ENCODE measurements around the gene IPO8. TPM values are rescaled to one million over a fixed set of nuclear protein-coding genes. Genes with fewer than 3 reads are reported as not detected.

The IPO8 gene
- polyA plus RNA-seq (2012; ENCODE audit: insufficient read depth, insufficient read length, low read depth): 20.0 TPM

DNA sequence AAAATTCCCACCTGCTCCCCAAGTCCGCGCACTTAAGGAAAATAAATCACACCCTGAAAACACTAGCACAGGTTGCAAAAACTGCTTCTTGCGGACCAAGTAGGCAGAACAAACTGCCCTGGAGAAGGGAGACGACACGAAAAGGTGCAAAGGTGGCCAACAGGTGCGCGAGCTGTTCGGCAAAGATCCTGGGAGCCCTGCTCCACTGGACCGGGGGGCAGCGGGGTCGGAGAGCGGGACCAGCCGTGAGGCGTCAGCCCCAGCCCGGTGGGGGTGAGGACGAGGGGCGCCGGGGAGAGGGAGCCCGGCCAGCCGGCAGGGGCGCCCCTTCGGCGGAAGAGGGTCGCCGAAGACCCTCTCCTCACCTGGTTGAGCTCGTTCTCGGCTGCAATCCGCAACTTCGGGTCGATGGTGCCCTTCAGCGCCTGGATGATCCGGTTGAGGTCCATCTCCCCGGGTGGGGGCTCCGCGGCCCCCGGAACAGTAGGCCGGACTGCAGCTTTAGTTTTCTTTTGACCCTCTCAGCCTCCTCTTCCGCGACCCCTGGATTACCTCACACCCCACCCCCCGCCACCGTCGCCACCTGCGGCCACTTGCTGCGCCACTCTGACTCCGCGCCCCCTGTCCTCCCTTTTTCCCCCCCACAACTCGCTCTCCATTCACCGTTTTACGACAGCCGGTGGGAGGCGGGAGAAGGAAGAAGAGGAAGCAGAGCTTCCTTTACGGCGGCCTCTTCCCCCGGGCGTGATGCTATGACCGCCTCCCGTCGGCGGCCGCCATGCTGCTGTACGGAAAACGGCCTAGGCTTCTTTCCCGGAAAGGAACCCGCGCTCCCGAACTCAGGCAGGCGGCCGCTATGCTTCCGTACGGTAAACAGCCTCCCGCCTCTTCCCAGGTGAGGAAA is at the start of gene IPO8:
Gene IPO8 (minus strand): TSS at position 671 of the 904 bp plus-strand sequence. CDS start 222 bp downstream, at position 449.
- H3K4me1 ChIP-seq: peaks cover 2% of the 10 kb centered on the region; the same call in 1 of the 2 replicates
- H3K27me3 ChIP-seq: no peaks in the 10 kb centered on the region
- TF ChIP-seq, protein P1, sequence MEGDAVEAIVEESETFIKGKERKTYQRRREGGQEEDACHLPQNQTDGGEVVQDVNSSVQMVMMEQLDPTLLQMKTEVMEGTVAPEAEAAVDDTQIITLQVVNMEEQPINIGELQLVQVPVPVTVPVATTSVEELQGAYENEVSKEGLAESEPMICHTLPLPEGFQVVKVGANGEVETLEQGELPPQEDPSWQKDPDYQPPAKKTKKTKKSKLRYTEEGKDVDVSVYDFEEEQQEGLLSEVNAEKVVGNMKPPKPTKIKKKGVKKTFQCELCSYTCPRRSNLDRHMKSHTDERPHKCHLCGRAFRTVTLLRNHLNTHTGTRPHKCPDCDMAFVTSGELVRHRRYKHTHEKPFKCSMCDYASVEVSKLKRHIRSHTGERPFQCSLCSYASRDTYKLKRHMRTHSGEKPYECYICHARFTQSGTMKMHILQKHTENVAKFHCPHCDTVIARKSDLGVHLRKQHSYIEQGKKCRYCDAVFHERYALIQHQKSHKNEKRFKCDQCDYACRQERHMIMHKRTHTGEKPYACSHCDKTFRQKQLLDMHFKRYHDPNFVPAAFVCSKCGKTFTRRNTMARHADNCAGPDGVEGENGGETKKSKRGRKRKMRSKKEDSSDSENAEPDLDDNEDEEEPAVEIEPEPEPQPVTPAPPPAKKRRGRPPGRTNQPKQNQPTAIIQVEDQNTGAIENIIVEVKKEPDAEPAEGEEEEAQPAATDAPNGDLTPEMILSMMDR (IDR thresholded peaks at IDR 0.05; ENCODE audit: low read depth, low read length): peak; percentile 44
- peak; percentile 94 for DNase-seq
- H3K36me3 ChIP-seq: no peaks in the 10 kb centered on the region; the same call in 1 of the 2 replicates
- H3K4me3 ChIP-seq (ENCODE audit: low read depth, low read length): peak within 1 kb of the TSS; percentile 92
- no peaks in the 10 kb centered on the region for H3K9me3 ChIP-seq

DNA sequence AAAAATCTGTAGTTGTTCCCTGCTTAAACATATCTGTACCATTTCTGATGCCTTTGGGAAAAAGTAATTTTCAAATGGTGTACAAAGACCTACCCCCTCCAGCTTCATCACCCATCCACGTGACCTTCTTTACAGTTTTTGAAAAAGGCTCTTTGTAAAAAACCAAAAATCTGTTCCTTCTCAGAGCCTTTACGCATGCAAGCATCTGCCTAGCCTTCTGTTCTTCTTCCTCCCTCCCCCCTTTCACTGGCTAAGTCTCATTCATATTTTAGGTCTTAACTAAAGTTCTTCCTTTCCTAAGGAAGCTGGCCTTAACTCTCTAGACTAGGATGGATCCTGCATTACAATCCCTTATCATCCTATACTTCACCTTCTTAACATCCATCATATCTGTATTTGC is 48.7 kb upstream of the IPO8 start:
- no peak overlapping the region for H3K4me3 ChIP-seq (ENCODE audit: low read depth, low read length)
- no peaks in the 10 kb centered on the region for H3K36me3 ChIP-seq
- H3K27me3 ChIP-seq: no peaks in the 10 kb centered on the region
- TF ChIP-seq, protein P1 (IDR thresholded peaks at IDR 0.05; ENCODE audit: low read depth, low read length): no peak
- DNase-seq: no peak
- H3K9me3 ChIP-seq: no peaks in the 10 kb centered on the region
- H3K4me1 ChIP-seq: no peaks in the 10 kb centered on the region

DNA sequence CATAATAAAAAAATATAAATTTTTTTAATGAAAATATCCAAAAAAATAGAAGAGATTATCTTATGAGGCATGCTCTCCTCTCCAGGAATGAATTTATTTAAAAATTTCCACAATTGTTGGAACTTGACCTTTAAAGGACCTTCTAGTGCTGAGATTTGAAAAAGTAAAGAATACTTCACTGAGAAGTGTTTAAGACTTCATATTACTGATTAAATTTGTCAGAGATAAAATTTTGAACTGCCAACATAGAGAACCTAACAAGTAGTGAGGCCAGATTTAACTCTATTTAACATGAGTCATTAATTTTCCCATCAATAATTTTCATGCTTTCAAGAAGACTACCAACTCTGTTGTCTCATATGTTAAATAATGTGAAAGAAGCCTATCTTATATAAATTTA is 44.6 kb upstream of the IPO8 start:
- Histone ChIP-seq H3K4me1 (no peaks in the 10 kb centered on the region), H3K36me3 (no peaks in the 10 kb centered on the region; the same call in 1 of the 2 replicates), H3K27me3 (no peaks in the 10 kb centered on the region), H3K9me3 (no peaks in the 10 kb centered on the region), H3K4me3 (ENCODE audit: low read depth, low read length) (no peak overlapping the region)
- TF ChIP-seq, protein P1 (IDR thresholded peaks at IDR 0.05; ENCODE audit: low read depth, low read length): no peak
- no peak for DNase-seq

DNA sequence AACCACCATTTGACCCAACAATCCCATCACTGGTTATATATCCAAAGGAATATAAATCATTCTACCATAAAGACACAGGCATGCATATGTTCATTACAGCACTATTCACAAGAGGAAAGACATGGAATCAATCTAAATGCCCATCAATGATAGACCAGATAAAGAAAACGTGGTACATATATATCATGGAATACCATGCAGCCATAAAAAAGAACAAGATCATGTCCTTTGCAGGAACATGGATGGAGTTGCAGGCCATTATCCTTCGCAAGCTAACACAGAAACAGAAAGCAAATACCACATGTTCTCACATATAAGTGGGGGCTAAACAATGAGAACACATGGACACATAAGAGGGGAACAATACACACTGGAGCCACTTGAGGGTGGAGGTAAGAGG is 43.4 kb upstream of the IPO8 start:
- Histone ChIP-seq H3K9me3 (no peaks in the 10 kb centered on the region), H3K4me1 (no peaks in the 10 kb centered on the region), H3K36me3 (peaks cover 3% of the 10 kb centered on the region; the same call in 1 of the 2 replicates), H3K27me3 (no peaks in the 10 kb centered on the region), H3K4me3 (ENCODE audit: low read depth, low read length) (no peak overlapping the region)
- TF ChIP-seq, protein P1 (IDR thresholded peaks at IDR 0.05; ENCODE audit: low read depth, low read length): no peak
- no peak for DNase-seq

DNA sequence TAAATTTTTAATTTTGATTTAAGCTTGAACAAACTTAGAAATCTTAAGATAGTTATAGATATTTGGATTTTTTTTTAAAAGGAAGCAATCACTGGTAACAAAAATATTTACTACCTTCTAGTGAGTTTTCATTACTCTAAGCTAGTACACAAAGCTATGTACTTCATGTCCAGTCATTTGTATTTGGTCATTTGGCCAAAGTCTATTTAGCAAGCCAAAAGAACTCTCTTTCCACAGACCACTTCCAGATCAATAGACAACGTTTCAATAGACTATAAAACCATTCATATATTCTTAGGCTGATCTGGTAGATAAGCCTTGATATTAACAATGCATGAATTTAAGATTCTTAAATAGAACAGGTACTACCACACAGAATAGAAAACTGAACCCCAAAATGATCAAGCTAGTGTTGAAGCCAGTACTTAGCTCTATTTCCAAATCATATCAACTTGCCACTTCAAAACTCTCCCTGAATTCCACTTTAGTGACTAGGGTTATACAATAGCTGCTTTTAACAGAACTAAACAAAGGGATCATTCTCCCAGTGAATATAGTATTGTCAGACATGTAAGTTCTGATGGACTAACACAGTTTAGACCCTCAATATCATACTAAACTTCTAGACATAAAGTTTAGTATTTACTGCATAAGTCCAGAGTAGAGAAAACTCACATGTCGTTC is 37.4 kb upstream of the IPO8 start:
- Histone ChIP-seq H3K36me3 (peaks cover 3% of the 10 kb centered on the region; the same call in 1 of the 2 replicates), H3K4me3 (ENCODE audit: low read depth, low read length) (no peak overlapping the region), H3K9me3 (no peaks in the 10 kb centered on the region), H3K27me3 (no peaks in the 10 kb centered on the region), H3K4me1 (no peaks in the 10 kb centered on the region)
- no peak for DNase-seq
- TF ChIP-seq, protein P1 (IDR thresholded peaks at IDR 0.05; ENCODE audit: low read depth, low read length): no peak
